Measurements from ENCODE around the gene SHISA2.

GRCh38 chr13:26025196-26025595 lies 26.6 kb downstream of the SHISA2 start:
- TF ChIP-seq GATA3 (IDR thresholded peaks at IDR 0.05; ENCODE audit: low read depth, low read length) (no peak), GATA2 (IDR thresholded peaks at IDR 0.05; ENCODE audit: low read depth, low read length) (no peak)
